ENCODE measurements around the gene ANK2.

ANK2 gene

DNA sequence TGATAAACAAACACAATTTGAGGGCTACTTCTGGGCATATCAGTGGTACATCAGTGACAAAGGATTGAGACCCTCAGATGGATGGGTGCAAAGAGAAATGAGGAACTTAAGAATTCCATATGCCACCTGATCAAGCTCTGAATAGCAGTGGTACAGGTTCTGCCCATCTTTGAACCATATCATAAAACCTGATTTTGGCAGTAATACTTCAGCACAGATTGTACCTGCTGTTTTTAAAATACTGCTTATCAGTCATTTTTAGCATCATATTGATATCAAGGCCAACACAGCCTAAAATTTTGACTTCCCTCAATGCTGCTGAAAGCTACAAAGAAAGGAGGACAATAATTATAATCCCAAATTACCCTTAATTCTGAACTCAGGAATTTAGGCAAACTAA is 41.5 kb downstream of the ANK2 start:
- DNase-seq (ENCODE audit: low read depth in 3 of 3, low spot score in 1 of 3) = no peak

DNA sequence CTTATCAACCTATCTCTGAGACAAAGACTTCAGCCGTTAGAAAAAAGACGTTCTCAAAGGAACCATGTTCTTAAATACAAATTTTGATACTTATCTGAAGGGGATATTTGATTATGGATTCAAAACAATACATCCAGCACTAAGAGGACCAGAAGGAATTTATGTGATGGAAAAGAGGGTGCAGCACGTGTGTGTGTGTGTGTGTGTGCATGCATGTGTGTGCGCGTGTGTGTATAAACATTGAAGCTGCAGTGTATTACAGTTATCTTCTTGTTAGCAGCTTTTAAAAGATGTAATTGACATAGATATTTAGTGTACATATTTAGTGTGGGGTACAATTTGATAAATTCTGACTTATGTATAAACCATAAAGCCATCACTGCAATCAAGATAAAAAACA is 44.9 kb downstream of the ANK2 start:
- no peak for DNase-seq (ENCODE audit: low read depth in 3 of 3, low spot score in 1 of 3)

- DNase-seq (ENCODE audit: low read depth in 3 of 3, low spot score in 1 of 3) = no peak
Observed at GRCh38 chr4:113094802-113095201, 45.3 kb downstream of the ANK2 start.

DNA sequence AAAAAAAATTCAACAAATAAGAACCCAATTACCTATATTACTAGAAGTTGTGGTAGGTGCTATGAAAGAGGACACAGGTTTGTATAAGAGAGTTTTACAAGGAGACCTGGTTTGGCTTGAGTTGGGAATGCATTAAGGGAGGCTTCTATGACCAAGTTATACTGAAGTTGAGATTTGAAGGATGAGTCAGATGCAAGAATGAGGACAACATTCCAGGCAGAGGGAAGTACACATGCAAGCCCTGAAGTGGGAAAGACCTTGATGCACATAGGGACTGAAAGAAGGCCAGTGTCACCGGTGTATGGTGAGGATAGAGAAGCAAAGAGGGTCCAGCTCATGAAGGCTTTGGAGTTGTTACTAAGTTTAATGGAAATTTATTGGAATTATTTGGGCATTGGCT is 52.2 kb downstream of the ANK2 start:
- no peak for DNase-seq (ENCODE audit: low read depth in 3 of 3, low spot score in 1 of 3)

DNA sequence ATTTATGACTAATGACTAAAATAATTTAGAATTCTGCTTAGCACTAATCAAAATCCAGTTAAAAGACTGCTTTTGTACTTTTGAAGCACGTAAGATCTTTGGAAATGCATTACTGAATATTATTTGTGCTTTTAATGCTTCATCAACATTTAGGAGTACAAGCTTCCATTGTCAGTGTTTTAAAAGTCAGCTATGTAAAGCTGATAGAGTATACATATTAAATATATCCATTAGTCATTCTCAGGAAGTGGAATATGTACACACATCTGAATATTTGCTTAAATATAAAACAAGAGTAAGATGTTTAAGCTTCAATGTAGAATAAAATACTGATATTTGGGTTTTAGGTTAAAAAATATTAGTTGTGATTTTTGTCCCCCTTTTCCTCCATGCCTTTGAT is 54.1 kb downstream of the ANK2 start:
- no peak for DNase-seq (ENCODE audit: low read depth in 3 of 3, low spot score in 1 of 3)

DNA sequence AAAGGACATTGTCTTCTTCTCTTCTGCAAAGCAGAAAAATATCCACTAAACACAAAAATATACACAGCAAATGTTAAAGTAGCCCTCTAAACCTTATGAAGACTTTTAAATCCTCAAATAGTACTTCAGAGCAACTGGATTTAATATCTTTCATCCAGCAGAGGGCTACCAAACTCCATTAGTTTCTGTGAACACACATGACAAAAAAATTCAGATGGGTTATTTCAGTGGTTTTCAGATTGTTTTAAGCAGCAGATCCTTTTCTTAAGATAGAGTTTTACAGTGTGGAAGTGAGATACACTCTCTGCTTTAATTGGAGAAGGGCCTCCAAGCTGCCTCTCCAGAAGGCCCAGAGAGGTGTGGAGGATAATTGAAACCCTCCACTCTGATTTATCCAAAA is 56.7 kb downstream of the ANK2 start:
- DNase-seq (ENCODE audit: low read depth in 3 of 3, low spot score in 1 of 3) = no peak

- DNase-seq (ENCODE audit: low read depth in 3 of 3, low spot score in 1 of 3) = no peak
Observed at GRCh38 chr4:113109106-113109718, 59.8 kb downstream of the ANK2 start.

DNA sequence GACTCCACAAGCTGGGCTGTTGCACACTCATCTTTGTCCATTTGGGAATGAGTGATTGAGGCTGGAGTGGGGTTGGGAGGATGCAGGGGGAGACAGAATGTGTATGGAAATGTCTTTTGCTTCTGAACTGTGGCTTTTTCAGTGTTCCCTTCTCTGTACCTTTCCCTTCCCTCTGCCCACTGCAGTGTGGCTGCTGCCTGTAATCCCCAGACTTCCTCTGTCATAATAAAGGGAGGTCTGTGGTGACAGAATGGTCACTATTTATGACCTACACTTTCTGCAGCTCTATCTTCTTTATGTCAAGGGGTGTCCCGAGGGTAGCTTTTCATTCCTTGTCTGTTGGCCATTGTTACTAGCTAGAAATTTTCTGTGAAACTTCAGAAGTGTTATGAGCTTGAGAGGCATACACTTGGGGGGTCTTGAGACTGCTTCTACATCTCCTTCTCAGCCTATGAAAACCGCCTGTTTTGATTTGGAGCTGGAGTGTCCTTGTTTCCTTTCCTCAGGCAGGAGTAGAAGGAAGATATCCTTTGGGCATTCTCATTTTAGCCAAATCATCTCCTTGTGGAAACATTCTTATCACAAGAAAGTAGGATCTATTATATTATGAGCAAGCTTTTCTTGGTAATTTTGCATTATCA is 63.0 kb downstream of the ANK2 start:
- DNase-seq (ENCODE audit: low read depth in 3 of 3, low spot score in 1 of 3) = no peak

DNA sequence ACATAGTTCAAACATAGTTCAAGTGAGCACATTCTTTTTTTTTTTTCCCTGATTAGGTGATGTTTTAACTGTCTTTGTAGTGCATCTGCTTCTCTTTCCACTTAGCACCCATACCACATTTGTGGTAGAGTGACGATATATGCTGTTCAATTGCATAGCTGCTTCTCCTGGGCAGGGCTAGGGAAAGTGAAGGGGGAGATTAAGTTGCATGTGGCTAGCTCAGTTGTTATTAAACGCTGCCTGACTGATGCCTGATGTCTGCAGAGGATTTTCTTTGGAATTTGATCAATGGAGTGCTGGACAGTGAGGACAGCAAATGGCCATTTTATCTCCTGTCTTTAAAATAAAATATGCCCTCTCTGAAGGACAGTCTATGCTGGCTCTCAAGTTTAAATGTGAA is 63.7 kb downstream of the ANK2 start:
- no peak for DNase-seq (ENCODE audit: low read depth in 3 of 3, low spot score in 1 of 3)

DNA sequence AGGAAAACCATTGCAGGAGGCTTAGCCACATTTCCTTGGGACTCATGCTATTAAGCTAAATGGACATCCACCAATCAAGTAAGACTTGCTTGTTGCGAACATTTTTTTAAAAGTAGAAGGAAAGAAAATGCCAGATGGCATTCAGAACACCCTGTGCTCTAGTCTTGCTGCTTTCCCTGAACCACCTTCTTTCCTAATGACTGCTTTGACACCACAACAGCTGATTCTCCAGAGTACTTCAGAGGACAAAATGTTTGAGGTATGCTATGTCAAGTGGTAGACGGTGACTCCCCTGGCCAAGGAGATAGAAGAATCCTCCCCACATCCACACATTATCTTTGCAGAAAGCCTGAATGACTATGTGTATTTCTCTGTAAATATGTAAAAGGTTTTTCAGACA is 65.4 kb downstream of the ANK2 start:
- DNase-seq (ENCODE audit: low read depth in 3 of 3, low spot score in 1 of 3) = no peak

DNA sequence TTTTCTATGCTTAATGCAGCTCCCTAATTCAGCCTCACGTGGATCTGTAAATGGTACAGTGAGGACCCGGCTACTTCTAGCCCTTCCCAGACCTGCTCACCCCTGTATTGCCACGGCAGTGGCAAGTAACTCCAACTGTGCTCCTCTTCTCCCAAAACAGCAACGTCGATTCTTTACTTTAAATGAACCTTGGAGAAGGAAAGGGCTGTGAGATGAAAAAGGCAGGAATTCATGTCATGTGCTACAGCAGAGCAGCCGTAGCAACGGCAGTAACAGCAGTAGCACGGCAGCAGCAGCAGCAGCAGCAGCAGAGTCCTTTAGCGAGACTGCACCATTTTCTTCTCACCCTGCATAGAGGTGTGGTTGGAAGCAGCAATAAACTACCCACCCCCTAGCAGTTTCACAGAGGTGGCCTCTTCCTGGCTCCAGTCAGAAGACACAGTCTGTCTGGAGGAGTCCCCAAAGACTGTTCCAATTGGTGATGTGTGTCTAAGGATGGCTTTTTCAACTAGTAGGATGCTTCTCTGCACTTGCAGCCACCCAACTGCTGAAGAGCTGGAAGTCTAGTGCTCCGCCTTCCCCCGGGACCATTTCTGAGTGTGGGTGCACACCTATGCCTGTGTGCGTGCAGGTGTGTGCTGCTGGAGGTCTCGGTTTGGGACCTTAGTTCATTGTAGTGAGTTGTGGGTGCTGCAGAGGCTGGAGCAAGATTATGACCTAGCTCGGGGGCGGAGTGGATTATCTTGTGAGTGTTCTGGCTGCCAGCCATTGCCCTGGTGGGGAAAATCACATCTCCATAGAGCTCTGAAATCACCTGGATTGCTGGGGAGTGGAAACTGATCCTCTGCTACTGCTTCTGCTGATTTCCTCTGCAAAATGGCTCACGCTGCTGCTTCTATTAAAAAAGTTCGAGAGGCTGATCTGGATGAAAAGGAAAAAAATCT is 67.2 kb downstream of the ANK2 start:
- DNase-seq (ENCODE audit: low read depth in 3 of 3, low spot score in 1 of 3) = no peak

- DNase-seq (ENCODE audit: low read depth in 3 of 3, low spot score in 1 of 3) = no peak
Observed at GRCh38 chr4:113117358-113117702, 67.9 kb downstream of the ANK2 start.

GRCh38 chr4:113122066-113122465 is 72.6 kb downstream of the ANK2 start:
- DNase-seq (ENCODE audit: low read depth in 3 of 3, low spot score in 1 of 3) = no peak

DNA sequence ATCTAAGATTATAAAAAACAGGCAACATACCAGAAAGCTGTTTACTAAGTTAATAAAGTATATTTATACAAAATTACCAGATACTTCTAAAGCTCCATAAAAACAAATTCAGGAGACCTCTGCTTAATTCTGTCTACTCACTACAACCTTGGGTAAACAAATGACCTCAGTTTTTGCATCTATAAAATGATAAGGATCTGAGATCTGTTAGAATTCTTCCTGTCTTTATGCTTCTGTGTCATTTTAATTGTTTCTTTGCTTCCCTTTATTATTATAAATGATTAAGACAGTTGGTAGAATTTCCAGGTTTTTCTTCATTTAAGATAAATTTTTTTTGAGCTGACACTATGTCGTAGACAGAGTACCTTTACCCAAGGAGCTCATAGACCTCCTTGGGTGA is 76.0 kb downstream of the ANK2 start:
- DNase-seq (ENCODE audit: low read depth in 3 of 3, low spot score in 1 of 3) = no peak

GRCh38 chr4:113131136-113131535 is 81.7 kb downstream of the ANK2 start:
- DNase-seq (ENCODE audit: low read depth in 3 of 3, low spot score in 1 of 3) = no peak

- DNase-seq (ENCODE audit: low read depth in 3 of 3, low spot score in 1 of 3) = no peak
Observed at GRCh38 chr4:113131621-113132020, 82.2 kb downstream of the ANK2 start.

DNA sequence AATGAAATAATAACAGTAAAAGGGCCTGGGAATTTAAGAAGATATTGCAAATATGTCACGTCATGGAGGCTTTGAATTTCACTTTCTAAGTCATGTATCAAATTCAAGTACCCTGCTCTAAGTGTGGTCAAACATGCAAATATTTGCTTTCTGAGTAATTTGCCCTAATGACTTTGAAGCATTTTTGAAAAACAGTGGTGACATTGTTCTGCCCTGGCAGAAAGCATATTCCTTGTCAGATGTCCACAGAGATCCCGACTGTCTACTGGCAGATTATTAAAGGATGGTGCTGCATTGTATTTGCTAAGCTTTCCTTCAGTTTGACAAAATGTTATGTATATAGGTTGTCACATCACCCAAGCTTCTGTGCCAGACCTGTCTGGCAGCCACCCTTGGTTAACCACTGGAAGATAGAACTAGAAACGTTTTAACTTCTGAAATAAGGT is 92.5 kb downstream of the ANK2 start:
- no peak for DNase-seq (ENCODE audit: low read depth in 3 of 3, low spot score in 1 of 3)

DNA sequence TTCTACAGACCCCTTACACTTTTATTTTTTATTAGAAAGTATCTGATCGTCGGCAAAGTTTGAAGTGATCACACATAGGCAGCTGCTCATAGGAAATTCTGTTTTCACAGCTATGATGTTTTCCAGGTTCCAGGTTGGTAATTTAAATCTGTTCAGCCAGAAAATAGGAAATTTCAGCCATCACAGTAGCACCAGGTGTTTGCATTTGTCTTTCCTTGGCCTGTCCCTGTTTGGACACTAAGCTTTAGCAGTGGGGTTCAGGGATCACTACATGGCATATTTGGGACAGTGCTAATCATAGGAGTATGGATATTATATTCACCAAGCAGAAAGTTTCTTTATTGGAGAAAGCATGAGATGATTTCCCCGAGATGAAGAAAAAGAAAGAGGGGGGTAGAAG is 92.9 kb downstream of the ANK2 start:
- DNase-seq (ENCODE audit: low read depth in 3 of 3, low spot score in 1 of 3) = no peak

DNA sequence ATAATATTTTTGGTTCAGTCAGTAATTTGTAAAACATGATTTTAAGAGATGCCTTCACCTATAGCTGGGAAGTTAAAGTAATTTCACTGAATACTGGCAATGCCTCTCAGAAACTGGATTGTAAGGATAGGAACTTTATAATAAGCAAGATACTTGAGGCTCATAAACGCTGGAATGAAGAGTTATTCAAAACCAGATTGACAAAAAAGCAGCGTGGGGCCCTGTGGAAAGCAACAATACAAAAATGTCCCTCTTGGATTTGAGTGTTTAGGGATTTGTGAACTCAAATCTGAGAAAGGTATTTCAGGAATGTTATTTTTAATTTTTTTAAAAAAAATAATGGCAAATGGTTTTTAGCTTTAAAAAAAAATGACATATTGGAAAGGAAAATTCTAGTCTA is 94.6 kb downstream of the ANK2 start:
- no peak for DNase-seq (ENCODE audit: low read depth in 3 of 3, low spot score in 1 of 3)

DNA sequence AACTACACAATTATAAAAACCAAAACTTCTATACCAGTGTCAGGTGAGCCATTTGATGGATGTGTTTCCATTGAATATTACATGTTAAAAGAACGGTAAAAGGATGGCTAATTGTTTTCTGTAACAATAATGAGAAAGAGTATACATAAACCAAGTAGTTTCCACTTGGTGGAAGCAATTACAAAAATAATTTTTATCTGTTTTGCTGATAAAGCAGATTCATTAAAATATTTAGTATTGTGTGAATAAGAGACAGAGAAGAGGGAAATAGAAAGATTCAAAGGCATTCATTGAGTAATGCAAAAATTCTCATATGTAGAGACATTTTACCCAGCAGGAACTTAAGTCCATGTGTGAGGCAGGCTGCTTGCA is 95.7 kb downstream of the ANK2 start:
- no peak for DNase-seq (ENCODE audit: low read depth in 3 of 3, low spot score in 1 of 3)

DNA sequence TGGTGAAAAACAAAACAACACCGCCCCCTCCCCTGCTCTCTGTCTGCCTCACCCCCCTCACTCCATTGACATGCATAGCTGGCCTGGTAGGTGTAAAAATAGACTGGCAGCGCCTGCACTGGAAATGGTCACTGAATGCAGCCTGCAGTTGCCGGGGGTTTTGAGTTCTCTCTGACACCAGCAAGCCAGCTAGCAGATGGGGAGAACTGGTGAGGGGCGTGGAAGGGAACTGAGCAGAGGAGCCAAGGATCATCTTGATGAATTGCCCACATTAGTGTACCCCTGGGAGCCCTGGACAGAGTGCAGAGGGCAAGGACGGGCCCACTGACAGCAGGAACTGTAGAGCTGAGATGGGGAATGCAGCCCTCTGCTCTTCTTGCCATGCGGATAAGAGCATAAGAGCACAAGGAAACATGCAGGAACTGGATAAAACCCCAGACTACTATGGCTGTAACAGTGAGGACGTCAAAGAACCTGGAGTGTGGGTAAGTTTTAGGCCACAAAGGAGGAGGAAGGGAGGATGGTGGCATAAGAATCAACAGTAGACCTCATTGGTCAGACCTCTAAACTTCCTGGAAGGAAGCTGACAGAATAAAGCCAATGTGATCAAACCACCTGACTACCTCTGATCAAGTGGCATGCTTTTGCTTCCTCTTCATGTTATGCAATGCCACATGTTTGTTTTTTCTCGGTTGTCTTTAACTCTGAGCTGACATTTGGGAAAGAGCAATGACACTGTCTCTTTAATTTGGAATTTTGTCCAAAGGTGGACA is 96.3 kb downstream of the ANK2 start:
- DNase-seq (ENCODE audit: low read depth in 3 of 3, low spot score in 1 of 3) = no peak

Data from stimulated activated CD4-positive, alpha-beta T cell treated with anti-CD3 and anti-CD28 coated beads, TNF-alpha, amount 100 ng/mL, for 1 hour (primary cell).